Medulla oblongata (tissue), 1 donor: ENCODE data around the gene UQCC5.
A peak's percentile ranks its signal among the peaks of the same experiment; 100 is the strongest.

Source experiments
- DNase-seq: peaks from one replicate; pipeline ENCODE4 v3.0.0-alpha.2; 2015; ENCODE audit errors: extremely low spot score

The UQCC5 gene

GRCh38 chr3:52534281-52535183 is 1.9 kb upstream of the UQCC5 start:
- DNase-seq: no peak

- no peak for DNase-seq
Observed at GRCh38 chr3:52535411-52536111, 844 bp upstream of the UQCC5 start.

GRCh38 chr3:52536112-52536368 is 365 bp upstream of the UQCC5 start:
- DNase-seq: no peak

DNA sequence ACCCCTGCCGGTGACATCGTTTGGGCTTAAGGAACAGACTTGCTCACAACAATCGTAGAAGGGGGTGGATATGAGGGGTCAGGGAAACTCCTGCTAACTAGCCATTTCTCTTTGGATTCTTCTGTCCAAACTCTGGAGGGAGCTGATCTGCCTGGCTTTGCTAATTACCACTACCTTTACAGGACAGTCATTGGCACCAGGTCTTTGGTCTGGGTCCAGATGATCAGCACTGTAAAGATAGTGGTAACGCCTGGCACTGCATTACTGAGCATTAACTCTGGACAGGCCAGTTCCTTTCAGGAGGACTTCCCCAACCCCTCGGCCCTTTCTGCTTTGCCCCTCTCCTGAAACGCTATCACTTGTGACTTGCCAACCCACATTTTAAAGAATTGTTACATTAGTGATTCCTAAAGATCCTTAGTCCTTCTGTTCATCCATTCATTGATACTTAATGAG is 788 bp downstream of the UQCC5 start:
- no peak for DNase-seq

DNA sequence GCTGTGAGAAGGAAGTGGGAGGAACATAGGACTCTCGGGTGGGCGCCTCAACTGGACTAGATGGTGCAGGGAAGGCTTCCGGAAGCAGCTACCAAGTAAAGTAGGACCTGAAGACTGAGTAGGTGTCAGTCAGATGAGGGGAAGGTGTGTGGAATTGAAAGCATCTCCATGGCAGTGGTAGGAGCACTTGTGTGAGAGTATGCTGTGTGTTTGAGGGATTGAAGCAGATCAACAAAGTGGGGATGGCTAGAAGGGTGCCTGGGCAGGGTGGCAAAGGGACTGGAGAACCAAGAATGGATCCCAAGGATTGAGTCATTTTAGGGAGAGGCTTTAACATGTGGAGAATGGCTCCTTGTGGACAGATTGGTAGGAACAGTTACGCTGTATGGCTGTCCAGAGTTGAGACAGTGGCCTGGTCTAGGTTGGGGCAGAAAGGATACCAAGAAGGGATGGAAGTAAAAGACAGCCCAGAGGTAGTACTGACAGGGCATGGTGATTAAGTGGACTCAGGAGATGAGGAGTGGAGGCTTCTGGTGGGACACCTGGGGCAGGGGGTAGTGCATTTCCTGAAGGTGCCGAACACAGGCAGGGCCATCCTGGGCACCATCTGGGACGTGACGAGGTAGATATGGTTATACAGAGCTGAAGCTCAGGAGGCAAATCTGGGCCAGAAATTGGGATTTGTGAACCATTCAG is 1.5 kb downstream of the UQCC5 start:
- no peak for DNase-seq

DNA sequence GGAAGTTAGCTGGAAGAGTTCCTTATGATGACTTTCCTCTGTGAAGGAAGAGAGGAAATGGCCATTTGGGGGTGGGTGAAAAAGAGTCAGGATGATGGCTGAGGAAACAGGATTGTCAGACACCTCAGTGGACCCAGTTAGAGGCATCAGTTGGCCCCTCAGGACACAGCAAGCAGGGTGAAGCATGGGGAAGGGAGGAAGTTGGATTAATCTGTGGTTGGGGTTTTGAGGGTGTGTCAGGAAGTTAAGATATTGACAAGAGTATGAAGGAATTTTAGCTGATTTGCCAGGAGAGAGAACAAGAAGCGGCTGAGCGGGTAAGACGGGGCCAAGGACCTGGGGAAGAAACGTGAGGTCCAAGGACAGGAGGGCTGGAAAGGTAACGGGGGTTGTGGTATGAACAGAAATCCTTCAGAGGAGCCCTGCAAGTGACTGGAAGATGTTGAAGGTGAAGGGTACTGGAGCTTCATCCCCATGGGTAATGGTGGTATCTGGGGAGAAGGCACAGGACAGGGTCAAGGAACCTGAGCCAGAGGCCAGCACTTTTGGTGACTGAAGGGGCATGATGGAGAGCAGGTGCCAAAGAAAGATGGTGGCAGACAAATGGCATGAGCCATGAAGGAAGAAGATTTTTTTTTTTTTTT is 2.7 kb downstream of the UQCC5 start:
- DNase-seq: no peak

GRCh38 chr3:52541050-52541449 is 4.6 kb downstream of the UQCC5 start:
- no peak for DNase-seq

DNA sequence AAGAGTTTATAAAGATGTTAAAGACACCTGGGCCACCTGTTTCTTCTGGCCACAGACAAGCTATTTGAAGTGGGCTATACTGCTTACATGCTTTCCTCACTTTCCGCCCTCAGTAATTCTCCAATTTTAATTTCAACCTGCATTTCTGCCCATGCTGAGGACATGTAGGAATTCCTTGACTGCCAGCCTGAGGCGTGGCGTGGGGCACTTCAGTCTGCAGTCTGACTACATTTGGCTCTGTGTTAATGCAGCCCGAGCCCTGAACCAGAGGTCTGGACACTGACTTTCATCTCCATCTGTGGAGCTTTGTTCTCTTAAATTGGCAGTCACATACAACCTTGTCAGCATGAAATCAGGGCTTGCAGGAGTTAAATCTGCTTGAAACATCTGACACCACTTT is 8.5 kb downstream of the UQCC5 start:
- no peak for DNase-seq

DNA sequence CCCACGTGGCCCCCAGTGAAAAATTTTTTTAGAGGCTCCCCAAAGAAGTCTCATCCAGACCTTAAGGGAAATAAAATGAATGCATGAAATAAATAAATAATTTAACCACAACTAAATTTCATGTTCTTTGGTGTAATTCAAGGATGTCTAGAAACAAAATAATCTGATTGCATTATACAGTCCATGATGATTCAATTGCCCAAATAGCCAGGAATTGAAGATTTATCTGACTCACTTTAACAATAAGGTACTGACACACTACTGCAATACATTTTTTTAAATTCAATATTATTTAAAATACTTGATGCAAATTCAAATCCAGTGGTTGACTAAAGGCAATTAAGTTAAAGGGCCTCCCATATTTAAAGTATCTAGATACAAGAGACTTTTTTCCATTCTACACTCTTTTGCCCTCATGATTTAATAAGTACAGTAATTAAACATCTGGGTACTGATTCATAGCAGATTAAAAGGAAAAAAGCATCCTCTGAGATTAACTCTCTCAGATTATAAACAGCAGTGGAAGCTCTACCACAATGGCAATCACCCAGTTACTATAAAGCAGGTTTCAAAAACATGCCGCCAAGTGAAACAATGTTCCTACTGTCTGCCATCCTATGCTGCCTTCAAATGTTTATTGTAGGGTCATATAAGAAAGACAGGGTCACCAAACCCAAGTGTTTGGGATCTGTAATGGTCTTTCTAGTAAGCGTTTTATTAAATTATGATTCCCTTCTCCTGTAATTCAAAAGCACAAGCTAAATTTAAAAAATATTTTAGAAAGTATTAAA is 9.9 kb downstream of the UQCC5 start:
- no peak for DNase-seq

DNA sequence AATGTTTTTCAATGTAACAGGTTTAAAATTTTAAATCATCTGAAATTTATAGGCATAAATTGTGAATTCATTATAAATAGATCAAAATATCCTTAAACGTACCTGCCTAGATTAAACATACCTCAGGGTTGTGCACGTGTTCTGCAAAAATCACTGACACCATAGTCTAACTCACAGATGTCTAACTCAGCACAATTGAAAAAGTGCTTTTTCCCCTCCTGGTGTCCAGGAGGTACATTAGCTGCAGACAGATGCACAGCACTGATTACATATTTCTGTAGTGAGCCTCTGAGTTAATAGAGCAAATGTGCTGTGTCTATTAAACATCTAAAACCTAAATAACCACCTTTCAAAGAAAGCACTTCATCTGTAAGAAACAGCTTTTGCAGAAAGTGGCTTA is 10.7 kb downstream of the UQCC5 start:
- no peak for DNase-seq

- DNase-seq: peak; percentile 60
Observed at GRCh38 chr3:52551118-52551517, 14.7 kb downstream of the UQCC5 start.

DNA sequence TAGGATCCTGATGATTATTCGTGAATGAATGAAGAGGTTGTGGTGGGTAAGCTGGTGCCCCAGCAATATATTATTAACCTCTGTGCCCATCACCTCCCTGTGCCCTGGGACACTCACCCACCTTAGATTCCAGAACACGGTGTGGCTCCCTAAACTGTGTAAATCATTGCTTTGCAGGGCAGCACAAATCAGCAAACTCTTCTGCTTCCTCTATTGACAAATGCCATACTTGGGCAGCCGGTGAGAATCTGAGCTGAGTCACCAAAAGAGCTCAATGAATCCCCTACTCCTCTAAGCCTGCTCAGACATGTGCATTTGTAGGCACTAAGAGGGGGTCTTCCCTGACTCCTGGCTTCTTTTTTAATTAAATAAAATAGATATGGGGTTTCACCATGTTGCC is 15.7 kb downstream of the UQCC5 start:
- DNase-seq: no peak

GRCh38 chr3:52554026-52554755 is 17.8 kb downstream of the UQCC5 start:
- no peak for DNase-seq

DNA sequence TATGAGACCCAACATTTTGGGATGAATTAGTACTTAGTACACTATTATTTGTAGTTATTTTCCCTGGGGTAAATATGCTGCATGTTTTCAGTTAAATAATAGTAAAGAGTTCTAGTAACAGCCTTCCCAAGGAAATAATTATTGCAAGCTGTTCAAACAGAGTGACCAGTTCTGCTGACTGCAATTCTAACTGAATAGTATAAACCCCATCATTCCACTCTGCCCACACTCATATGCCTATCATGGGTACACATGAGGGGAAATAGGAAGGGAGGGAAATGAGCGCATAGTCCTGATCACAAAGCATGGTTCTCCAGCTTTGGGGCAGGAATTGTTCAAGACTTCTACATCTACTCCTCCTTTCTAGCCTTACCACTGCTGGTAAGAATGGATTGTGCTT is 18.7 kb downstream of the UQCC5 start:
- DNase-seq: no peak

DNA sequence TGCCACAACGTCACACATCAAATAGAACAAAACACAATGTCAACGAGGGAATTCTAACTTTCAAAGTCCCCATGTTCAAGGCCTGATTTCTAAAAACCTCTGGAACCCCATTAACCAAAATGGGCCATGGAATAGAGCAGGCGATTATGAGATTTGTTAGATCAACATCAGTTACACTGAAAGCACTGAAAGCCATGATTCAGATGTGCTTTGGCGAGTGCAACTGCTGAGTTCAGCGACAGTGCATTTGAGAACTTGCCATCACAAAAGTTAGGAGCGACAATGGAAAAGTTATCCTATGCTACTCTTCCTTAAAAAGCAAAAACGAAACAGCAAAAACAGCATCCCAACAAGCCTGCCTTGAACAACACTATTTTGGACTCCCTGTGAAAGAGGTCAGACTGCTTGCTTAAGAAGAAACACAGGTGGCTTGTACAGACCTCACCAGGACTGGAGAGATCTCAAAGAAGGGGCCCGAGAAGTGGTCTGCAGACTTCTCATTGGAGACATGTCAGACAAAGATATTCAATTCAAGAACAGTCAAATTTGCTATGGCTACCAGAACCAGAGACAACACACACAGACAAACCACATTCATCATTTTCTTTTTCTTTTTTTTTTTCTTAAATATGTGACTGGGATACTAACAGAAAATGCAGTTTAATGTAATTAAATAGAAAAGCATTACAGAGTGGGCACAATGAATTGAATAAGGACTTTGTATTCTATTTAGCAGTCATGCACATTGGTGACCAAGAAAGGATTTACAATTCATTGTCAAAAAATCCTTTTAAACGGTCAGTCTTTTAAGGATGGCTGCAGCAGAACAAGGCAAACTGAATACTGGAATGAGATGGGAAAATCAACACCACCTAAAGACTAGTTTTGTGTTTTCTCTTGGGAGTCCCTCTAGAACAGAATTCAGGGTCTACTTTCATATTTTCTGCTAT is 20.9 kb downstream of the UQCC5 start:
- DNase-seq: peak; percentile 51

DNA sequence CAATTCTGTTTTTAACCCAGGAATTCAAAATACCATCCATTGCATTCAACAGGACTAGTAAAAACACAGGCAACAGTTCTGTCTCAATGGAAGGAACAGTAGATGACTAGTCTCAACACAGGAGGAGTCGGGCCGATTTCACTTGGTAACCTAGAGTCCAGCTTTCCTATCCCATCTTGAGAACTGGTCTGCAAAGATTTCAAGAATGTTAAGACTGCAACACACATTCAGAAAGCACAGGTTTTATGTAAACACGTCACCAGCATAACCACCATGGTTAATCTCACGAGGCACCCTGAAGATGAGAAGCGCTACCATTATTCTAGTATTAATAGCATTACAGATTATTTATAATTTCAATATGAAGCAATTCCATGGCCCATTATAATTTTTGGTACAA is 22.0 kb downstream of the UQCC5 start:
- no peak for DNase-seq

- no peak for DNase-seq
Observed at GRCh38 chr3:52561028-52561747, 24.8 kb downstream of the UQCC5 start.

- DNase-seq: no peak
Observed at GRCh38 chr3:52563984-52564383, 27.6 kb downstream of the UQCC5 start.

- DNase-seq: no peak
Observed at GRCh38 chr3:52568069-52568468, 31.7 kb downstream of the UQCC5 start.
